GM18511 (cell line): ENCODE measurements around the gene GNG5.
"Not testable (repeated sequence)": the region's sequence is repeated elsewhere in the genome, so short reads cannot be mapped to it uniquely, and the experiment has no call there.

Source experiments
- ATAC-seq: cut with Tn5 transposase; IDR thresholded peaks from one replicate; pipeline ENCODE4 v1.9.1; 2021; ENCODE audit warnings: mild to moderate bottlenecking, moderate library complexity; ENCODE audit not compliant: unreplicated experiment

GNG5 gene

DNA sequence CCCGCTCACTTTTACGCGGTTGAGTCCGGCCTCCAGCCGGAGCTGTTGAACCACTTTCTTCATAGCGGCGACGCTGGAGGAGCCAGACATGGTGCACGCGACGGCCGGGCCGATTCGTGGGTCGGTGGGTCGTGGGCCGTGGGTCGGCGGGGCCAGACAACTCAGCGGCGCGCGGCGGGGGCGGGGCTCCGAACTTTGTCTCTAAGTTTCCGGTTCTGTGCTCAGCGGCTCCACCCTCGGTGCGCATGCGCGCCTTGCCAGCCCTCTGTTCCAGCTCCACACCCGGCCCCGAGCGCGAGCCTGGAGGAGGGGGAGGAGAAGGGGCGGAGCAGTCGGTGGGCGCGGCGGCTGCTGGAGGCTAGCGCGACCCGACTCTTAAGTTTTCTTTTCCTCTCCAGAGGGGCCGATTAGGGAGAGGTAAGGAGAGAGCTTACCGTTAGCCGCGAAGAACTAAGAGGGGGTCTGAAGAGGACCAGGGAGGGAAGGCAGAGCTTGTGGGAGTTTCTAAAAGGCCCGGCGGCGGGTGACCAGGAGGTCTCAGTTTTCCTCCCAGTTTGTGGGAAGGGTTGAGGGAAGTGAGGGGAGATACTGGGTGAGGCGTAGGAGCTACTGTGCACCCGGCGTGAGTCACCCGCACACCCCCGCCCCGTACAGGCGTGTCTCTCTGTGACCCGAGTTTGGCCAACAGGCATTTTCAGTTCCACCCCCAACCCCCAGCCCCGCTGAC is at the start of gene GNG5, which contains the start of gene SPATA1:
Gene GNG5 (minus strand): TSS at position 580 of the 727 bp plus-strand sequence. CDS start 490 bp downstream, at position 90.
Gene SPATA1 (plus strand): TSS at position 385 of the 727 bp plus-strand sequence. CDS start 9,974 bp downstream, outside the sequence.
- ATAC-seq: peak; percentile 86

DNA sequence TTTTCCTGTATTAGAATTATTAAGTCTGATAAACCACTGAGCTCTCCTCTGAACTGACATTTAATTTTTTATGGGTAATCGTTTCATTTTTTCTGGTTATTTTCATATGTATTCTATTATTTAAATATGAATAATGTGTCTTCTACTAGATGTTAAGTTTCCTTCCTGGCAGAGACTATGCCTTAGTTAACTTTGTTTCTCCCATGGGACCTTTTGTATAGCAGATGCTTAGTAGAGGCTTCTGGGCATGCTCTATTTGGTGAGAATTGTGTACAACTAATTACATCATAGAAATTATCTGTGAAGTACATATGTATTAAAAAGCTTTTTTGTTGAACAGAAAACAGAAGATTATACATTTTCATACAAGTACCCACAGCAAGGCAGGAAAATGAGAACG is 44.4 kb upstream of the GNG5 start:
- no peak for ATAC-seq

DNA sequence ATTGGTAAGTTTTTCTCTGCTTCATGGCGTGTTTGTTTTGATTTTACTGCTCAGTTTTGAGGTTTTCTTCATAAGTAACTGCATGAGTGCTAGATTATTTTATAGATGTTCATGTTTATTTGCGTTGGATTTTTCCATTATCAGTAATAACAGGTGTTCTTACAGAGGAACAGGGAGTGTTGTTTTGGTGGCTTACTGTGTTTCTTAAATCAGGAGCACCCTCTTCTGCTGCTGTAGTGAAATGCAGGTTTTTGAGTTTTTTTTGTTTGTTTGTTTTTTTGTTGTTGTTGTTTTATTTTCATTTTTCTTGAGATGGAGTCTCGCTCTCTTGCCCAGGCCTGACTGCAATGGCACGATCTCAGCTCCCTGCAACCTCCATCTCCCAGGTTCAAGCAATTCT is 35.3 kb upstream of the GNG5 start:
- ATAC-seq: no peak

DNA sequence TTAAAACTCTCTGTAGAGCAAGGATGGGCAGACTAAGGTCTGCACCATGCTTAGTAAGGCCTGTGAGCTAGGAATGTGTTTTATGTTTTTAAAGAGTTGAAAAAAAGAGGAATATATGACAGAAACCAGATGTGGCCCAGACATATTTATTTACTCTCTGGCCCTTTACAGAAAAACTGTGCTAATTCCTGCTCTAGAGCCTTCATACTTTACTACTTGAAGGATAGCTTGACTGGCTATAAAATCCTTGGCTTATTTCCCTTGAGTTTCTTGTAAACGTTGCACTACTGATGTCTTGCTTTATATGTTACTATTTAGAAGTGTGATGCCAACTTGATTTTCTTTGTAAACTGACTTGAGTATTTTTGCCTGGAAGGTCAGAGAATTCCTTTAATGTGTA is 34.4 kb upstream of the GNG5 start:
- no peak for ATAC-seq

DNA sequence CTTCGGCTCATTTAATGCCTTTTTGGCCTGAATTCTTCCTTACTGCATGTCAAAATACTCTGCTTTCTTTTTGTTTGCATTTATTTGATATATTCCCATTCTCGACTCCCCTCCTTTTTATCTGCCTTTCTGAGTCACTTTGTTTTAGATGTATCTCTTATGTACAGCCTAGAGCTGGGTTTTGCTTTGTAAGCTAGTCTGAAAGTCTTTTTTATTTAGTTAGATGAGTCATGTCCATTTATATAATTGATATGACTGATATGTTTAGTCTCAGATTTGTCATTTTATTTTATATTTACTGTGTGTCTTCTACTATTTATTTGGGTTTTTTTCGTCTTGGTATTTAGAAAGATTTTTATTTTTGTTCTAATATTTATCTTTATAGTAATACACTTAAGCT is 33.6 kb upstream of the GNG5 start:
- no peak for ATAC-seq

DNA sequence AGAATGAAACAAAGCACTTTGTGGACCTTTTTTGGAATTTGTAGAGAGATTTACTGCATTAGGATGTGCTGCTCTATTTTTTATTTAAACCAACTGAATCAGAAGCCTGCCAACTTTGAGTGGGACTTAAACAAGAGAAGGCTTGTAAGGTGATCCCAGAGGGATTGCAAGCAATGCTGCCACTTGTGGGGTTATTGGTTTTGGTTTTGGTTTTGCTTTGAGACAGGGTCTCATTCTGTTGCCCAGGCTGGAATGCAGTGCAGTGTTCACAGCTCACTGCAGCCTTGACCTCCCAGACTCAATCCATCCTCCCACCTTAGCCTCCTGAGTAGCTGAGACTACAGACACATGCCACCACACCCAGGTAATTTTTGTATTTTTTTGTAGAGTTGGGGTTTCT is 32.2 kb upstream of the GNG5 start:
- ATAC-seq: peak; percentile 75

DNA sequence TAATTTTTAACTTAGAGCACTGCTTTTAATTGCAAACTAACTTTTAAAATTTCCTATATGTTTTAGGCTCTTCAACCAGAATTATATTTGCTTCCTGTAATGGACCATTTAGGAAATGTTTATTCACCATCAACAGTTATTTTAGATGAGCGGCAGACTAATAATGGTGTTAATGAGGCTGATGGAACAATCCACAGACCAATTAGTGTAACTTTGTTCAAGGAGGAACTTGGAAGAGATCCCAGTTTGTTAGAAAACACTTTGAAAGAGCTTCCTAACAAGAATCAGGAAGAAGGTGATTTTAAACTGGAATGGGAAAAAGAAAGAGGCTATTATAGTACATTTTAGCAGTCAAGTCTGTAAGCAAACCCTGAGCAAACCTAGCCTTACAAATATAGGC is 19.4 kb upstream of the GNG5 start:
- no peak for ATAC-seq

DNA sequence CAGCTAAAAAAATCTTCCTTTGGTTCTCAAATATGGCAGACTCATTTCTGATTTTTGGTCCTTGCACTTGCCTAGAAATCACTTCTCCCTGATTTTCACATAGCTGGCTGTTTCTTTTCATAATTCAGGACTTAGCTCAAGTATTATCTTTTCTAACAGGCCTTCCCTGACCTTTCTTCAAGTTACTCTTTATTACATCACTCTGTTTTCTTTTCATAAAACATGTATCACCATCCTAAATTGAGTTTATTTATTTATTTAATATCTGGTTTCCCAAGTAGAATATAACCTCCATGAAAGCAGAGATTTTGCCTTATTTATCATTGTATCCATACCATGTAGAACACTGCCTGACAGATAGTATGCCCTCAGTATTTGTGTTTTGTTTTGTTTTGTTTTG is 18.2 kb upstream of the GNG5 start:
- ATAC-seq: no peak

DNA sequence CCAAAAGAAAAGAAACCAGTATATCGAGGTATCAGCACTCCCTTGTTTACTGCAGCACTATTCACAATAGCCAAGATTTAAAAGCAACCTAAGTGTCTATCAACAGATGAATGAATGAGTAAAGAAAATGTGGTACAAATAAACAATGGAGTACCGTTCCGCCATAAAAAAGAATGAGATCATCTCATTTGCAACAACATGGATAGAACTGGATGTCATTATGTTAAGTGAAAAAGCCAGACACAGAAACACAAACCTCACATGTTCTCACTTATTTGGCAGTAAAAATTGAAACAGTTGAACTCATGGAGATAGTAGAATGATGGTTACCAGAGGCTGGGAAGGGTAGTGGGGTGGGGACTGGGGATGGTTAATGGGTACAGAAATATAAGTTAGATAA is 4.3 kb upstream of the GNG5 start:
- no peak for ATAC-seq

DNA sequence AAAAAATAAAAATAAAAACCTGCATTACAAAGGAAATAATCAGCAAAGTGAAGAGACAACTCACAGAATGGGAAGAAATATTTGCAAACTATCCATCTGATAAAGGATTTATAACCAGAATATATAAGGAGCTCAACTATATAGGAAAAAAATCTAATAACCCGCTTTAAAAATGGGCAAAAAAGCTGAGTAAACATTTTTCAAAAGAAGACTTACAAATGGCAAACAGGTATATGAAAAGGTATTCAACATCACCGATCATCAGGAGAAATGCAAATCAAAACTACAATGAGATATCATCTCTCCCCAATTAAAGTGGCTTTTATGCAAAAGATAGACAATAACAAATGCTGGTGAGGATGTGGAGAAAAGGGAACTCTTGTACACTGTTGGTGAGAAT is 3.8 kb upstream of the GNG5 start:
- ATAC-seq: no peak

DNA sequence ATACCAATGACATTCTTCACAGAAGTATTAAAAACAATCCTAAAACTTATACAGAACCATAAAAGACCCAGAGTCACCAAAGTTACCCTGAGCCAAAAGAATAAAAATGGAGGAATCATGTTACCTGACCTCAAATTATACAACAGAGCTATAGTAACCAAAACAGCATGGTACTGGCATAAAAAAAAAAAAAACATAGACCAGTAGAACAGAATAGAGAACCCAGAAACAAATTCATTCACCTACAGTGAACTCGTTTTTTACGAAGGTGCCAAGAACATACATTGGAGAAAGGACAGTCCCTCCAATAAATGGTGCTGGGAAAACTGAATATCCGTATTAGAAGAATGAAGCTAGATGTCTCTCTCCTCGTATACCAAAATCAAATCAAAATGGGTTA is 2.6 kb upstream of the GNG5 start:
- ATAC-seq: no peak

DNA sequence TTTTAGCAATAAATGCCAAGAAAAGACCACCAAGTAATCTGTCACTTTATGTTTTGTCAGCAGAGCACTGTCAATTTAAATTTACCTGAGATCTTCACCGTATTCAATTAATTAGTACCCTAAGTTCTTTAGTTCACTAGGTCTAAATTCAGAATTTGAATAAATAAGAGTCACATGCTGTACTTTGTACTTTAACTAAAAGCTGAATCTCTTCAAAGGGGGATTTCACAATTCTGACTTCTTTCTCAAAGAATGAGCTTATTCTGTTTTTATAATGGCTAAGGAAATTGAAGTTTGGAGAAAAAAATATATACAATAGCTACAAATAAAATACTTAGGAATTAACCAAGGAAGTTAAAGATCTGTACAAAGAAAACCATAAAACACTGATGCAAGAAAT is 2.1 kb upstream of the GNG5 start:
- no peak for ATAC-seq

DNA sequence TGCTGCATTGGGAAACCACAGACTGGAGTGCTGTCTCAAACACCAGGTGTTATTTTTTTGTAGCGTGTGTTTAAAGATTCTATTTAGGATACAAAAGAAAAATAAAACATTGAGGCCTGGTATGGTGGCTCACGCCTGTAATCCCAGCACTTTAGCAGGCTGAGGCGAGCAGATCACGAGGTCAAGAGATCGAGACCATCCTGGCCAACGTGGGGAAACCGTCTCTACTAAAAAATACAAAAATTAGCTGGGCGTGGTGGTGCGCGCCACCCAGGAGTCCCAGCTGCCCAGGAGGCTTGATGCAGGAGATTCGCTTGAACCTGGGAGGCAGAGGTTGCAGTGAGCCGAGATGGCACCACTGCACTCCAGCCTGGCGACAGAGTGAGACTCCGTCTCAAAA is 1.5 kb upstream of the GNG5 start:
- ATAC-seq: not testable (repeated sequence)

DNA sequence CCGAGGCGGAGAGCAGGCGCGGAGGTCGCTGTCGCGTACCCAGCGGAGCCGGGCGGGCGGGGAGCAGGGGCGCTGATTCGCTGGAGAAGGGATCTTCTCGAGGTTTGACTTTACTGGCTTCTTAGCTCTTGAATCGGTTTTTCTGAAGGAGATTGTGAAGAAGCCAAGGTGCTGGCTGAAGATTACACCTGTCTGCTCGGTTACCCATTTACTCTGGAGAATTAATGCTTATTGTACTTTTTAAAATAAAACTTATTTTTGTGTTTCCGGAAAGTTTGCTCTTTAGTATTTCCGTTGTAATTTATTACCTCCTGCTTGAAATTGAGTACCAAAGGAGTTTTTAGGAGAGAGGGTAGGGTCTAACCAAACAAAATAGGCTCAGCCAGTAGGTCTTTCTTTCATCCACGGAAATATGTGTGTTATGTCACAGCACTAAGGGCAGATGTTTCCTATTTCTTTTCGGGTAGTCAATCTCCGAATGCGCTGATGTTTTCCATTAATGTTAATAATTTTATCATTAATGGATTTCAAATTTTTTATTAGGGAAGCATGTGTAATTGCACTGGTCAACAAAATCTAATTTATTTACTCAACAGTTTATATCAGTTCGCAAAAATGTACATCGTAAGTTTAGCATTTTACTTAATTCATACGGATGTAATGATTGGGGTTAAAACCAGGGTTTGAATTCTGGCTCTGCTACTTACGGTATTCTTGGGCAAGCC is 510 bp upstream of the GNG5 start:
- ATAC-seq: no peak

DNA sequence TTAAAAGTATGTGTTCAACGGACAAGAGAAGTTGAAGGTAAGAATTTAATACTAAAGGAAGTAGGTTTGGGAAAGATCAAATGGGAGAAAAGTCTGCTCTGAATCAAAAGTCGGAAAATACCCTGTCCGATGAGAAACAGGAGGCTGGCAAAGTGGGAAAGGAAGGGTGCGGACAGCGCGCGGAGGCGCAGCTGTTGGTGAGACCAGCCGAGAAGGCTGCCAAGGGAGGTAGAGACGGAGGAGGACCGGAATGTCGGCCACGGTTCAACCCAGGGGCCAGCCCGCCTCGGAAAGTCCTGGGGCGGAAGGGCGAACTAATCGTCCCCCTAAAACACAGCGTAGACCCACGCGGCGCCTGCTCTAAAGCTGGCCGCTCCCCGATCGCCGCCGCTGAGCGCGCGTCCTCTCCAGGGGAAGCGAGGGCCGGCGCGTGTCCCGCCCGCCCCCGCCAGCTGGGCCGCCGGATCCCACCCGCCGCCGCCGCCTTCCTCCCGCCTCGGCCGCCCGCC is 834 bp downstream of the GNG5 start:
- ATAC-seq: peak; percentile 40

DNA sequence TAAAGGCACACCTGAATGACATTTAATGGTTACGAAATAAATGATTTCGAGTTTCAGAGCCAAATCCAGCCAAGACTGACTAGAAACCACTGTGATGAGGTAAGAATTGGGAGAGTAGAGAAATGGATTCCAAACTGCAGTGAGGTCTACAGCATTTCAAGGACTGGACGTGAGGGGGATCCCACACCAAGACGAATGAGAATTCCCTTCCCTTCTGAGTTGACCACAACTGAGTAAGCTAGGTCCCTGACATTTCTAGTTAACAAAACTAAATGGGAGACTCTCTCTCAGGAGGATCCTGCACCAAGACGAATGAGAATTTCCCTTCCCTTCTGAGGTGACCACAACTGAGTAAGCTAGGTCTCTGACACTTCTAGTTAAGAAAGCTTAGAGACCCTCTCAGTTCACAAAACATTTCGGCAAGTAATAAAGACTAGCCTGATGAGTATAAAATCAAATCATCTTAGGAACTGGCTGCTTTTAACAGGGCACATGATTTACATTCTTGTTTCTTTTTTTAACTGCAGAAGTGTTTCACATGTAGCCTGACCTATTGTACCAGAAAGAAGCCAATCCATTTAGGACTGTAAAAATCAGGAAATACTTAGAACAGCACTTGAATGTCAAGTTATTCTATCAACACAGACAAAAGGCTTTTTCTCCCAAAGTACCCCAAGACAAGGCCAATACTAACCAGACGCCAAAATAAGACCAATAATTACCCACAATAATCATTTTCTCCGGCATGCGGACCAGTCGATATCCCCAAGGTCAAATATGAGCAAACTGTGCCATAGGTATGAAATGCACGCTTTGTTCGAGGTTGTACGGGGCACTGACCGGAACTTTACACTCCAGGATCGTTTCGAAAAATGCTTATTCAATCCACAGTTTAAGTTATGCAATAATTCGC is 1.5 kb downstream of the GNG5 start:
- ATAC-seq: no peak

DNA sequence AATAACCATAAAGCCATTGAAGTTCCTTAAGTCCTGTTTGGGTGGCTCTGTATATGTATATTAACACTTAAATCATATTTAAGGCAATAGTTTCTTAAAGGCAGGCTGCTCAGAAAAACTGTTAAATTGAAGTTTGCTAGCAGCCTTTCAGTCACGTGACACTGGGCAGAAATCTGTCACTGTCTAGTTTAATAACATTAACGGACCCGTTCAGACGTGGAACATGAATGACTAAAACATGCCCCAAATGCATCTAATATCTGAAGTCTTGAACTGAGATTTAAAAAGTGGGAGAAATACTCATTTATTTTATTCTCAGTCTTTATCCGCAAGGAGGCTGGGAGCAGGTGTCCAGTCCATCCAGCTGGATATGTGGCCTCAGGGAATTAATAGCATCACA is 3.5 kb downstream of the GNG5 start:
- no peak for ATAC-seq

DNA sequence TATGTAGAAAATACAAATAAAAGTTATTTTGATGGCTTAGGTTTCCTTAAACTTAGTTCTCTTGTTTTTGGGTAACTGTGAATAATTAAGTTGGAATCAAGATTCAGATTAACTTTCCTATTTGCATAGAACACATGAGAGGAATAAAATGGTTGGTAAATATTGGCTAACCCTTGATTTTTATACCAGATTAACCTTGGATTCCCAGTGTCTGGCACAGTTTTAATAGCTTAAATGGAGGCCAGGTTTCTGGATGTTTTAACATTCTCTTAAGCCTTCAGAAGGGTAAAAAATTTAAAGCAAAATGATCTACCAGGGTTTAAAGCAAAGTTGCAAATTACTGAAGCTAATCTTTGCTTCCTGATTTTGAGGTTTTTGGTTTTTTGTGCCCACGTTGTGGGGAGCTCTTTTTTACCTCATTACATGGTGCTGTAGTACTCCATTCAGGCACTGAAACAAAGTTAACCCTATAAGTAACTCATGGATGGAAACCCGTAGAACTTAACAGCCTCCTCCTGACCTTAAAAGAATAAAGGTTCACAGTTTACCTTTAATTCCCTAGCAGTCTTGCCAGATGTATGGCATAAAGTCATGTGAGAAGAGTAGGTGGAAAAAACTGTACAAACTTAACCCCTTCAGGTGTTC is 8.6 kb downstream of the GNG5 start:
- no peak for ATAC-seq

DNA sequence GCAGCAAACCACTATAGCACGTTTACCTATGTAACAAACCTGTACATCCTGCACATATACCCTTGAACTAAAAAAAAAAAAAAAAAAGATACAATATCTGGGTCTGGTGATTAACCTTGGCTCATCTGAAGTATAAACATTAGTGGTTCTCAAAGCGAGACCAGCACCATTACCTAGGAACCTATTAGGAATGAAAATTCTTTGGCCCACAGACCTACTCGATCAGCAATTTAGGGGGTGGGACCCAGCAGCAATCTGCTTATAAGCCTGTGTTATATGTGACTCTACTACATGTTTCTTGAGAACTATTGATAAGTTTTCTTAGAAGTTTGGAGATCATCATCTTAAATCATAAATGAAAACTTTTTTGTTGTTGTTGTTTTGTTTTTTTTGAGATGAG is 9.9 kb downstream of the GNG5 start:
- ATAC-seq: no peak

DNA sequence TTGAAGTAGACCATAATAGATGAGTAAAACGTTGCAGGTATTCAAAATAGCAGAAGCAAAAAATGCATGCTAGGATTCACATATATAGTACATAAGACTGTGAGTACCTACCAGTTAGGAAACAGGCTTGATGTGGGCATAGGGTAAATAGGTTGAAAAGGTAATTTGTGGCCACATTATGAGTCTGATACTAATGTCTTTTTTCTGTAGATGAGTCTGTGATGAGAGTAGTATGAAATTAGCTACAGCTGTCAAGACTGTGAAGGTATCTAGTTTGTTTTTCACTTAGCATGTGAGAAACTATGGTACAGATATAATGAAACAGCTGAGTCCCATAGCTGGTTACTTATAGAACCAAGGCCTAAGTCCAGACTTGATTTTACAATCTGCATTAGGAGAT is 12.6 kb downstream of the GNG5 start:
- no peak for ATAC-seq

DNA sequence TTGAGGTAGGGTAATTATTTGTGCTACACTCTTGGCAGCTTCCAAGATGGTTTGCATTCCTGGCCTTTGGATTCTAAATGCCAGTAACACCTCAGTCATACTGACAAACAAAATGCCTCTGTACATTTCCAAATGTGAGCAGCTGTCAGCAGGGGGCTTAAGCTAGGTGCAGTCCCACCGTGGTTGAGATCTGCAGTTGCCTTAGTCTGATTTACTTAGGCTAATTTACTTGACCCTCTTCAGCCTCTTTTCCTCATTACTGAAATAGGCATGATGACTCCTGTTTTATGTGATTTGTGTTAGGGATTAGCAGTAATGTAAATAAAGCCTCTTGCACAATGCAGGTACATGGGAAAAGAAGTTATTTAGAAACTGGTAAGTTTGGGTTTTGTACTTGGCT is 13.7 kb downstream of the GNG5 start:
- no peak for ATAC-seq
